GM10248 (cell line): ENCODE measurements around the gene RPL22.

ENCODE experiments used
- CTCF ChIA-PET: fragments of 300-600 bp; sonication (Branson Sonifier 250); formaldehyde crosslinking; extraction: SDS; loops from one replicate; lab custom pipeline; 2021; ENCODE audit warnings: antibody characterized with exemption; lab: Yijun Ruan, JAX
- POLR2A ChIA-PET: fragments of 350-650 bp; sonication (Branson Sonifier 250); formaldehyde crosslinking; extraction: SDS; loops from one replicate; lab custom pipeline; 2020; ENCODE audit warnings: antibody characterized with exemption; lab: Yijun Ruan, JAX
- DNase-seq: peaks from one replicate; pipeline ENCODE4 v3.0.0; 2012; ENCODE audit errors: extremely low spot score
- TF ChIP-seq, protein P1 (sequence below): IDR thresholded peaks from 2 replicates; pipeline ENCODE4 v1.5.1; 2012; ENCODE audit warnings: mild to moderate bottlenecking, low read depth; ENCODE audit errors: extremely low read depth, missing control alignments, control extremely low read depth

Gene RPL22

GRCh38 chr1:6184083-6184783 lies 15.2 kb downstream of the RPL22 start:
- POLR2A ChIA-PET = no interaction called here
- no peak for DNase-seq
- TF ChIP-seq, protein P1, sequence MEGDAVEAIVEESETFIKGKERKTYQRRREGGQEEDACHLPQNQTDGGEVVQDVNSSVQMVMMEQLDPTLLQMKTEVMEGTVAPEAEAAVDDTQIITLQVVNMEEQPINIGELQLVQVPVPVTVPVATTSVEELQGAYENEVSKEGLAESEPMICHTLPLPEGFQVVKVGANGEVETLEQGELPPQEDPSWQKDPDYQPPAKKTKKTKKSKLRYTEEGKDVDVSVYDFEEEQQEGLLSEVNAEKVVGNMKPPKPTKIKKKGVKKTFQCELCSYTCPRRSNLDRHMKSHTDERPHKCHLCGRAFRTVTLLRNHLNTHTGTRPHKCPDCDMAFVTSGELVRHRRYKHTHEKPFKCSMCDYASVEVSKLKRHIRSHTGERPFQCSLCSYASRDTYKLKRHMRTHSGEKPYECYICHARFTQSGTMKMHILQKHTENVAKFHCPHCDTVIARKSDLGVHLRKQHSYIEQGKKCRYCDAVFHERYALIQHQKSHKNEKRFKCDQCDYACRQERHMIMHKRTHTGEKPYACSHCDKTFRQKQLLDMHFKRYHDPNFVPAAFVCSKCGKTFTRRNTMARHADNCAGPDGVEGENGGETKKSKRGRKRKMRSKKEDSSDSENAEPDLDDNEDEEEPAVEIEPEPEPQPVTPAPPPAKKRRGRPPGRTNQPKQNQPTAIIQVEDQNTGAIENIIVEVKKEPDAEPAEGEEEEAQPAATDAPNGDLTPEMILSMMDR = no peak
- CTCF ChIA-PET = interaction anchor here (1.8 to 2.4 kb wide), 3 partner anchors 16 to 22 kb away, joined by 3 to 9 read pairs (median 8); partner anchors contain the start of gene RNF207

GRCh38 chr1:6183520-6183989 lies 15.8 kb downstream of the RPL22 start:
- TF ChIP-seq, protein P1 = no peak
- CTCF ChIA-PET = interaction anchor here (1.8 kb wide), 1 partner anchor 9 kb away, joined by 4 read pairs; no protein-coding TSS in a partner anchor
- DNase-seq = no peak
- POLR2A ChIA-PET = no interaction called here

GRCh38 chr1:6181347-6181770 lies 18.0 kb downstream of the RPL22 start:
- POLR2A ChIA-PET = no interaction called here
- DNase-seq = no peak
- CTCF ChIA-PET = interaction anchor here (1.0 to 1.2 kb wide), 2 partner anchors 11 to 28 kb away, joined by 3 read pairs; no protein-coding TSS in a partner anchor
- TF ChIP-seq, protein P1 = no peak

GRCh38 chr1:6180707-6181311 lies 18.6 kb downstream of the RPL22 start:
- CTCF ChIA-PET = interaction anchor here (1.0 to 1.2 kb wide), 2 partner anchors 12 to 28 kb away, joined by 3 read pairs; no protein-coding TSS in a partner anchor
- DNase-seq = no peak
- TF ChIP-seq, protein P1 = no peak
- POLR2A ChIA-PET = no interaction called here

- DNase-seq = no peak
These were observed 19.1 kb downstream of the RPL22 start, which contains the start of gene CHD5 for GRCh38 chr1:6180268-6180706. TSS of gene CHD5 (minus strand) at chr1:6180321. CDS start at chr1:6180023, 298 bp downstream.

More at GRCh38 chr1:6180268-6180706, 19.1 kb downstream of the RPL22 start, which contains the start of gene CHD5:
- TF ChIP-seq, protein P1 = peak; percentile 14
- CTCF ChIA-PET = interaction anchor here (1.2 kb wide), 1 partner anchor 27 kb away, joined by 3 read pairs; no protein-coding TSS in a partner anchor
- POLR2A ChIA-PET = no interaction called here
